Skin of body (tissue), 2 donors: ENCODE measurements around the gene ULK1. TPM values are rescaled to one million over a fixed set of nuclear protein-coding genes. Genes with fewer than 3 reads are reported as not detected.
"Not testable (repeated sequence)": the region's sequence is repeated elsewhere in the genome, so short reads cannot be mapped to it uniquely, and the experiment has no call there.

Experiments
- DNase-seq: peaks from one replicate; lab custom pipeline; 2025; lab: John Stamatoyannopoulos, UW
- total RNA-seq: library from RNA; depleted of rRNA; stranded (reverse); fragments of >200 nt; gene quantifications from one replicate; pipeline ENCODE4 v1.2.3, GENCODE V29; 2014

Gene ULK1
- total RNA-seq, 1 donor from 2014 or later, result 12.3 TPM

DNA sequence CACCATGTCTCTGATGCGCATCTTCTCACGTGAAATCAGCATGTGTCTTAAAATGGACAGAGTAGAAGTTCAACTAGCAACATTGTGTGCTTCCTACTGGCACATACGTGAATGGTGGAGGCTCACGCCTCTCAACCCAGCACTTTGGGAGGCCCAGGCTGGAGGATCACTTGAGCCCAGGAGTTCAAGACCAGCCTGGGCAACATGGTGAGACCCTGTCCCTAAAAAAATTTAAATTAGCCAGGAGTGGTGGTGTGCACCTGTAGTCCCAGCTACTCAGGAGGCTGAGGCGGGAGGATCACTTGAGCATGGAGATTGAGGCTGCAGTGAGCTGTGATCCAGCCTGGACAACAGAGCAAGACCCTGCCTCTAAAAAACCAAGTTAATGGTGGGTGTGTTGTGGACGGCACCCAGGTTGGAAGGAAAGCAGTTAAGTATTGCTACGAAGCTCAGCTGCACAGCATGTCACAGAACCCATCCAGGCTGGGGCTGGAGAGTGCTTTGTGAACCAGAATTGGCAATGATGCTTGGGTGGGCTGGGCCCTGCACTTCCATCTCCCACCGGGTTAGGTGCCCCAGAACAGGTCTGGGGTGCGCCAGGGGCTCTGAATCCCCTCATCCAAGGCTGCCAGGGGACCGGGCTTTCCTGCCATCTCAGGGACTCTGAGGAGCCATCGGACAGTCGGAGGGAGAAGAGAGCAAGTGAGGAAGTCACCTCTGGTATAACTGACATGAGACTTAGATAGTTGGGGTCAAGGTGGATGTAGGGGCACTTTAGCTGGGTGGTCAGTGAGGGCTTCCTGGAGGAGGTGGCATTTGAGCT lies 33.0 kb upstream of the ULK1 start:
- no peak for DNase-seq

DNA sequence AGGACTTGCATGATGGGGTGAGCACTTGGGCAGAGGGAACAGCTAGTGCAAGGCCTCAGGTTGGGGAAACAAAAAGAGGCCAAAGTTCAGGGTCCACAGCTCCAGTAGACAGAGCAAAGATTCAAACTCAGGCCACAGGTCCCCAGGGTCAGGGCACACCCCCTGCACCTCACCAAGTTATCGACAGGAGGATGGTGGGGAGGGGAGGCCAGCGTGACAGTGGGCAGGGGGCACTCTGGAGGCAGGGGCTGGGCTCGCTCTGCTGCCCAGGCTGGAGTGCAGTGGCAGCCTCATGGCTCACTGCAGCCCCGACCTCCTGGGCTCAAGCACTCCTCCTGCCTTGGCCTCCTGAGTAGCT lies 32.4 kb upstream of the ULK1 start:
- DNase-seq, result no peak

DNA sequence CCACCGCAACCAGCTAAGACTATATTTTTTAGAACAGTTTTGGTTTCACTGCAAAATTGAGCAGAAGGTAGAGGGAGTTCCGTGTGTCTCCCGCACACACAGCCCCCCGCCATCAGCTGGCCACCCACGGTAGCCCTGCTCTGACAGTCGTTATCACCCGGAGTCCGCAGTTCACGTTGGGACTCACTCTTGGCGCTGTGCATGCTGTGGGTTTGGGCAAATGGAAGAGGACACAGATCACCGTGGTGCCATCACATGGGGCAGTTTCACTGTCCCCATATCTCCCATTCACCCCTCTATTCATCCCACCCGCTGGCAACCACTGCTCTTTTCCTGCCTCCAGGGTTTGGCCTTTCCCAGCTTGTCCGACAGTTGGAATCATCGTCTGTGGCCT lies 31.8 kb upstream of the ULK1 start:
- DNase-seq, result no peak

DNA sequence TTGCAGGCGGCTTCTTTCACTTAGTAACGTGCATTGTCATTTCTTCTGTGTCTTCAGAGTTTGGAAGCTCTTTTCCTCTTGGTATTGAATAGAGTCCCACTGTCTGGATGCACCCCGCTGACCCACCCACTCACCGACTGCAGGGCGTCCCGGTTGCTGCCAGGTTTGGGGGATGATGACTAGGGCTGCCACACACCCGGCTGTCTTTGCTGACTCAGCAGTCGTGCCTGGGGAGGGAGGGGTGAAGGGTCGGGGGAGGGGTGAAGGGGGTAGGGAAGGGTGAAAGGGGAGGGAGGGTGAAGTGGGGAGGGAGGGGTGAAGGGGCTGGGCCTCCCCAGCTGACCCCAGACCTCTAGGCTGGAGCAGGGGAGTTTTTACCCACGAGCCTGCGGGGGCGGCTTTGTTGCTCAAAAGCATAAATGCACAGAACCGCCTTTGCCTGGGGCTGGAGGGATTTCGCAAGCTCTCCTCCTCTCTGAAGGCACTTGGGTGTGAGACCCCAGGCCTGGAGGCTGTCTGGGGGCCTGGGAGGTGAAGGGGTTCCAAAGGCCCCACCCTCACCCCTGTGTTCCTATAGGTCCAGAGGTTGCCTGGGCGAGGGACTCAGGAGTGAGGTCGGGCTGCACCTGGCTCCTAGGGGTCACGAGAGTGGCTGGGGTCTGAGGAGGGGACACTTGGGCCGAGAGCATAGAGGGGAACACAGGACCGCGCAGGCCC lies 31.3 kb upstream of the ULK1 start:
- DNase-seq, result no peak

DNA sequence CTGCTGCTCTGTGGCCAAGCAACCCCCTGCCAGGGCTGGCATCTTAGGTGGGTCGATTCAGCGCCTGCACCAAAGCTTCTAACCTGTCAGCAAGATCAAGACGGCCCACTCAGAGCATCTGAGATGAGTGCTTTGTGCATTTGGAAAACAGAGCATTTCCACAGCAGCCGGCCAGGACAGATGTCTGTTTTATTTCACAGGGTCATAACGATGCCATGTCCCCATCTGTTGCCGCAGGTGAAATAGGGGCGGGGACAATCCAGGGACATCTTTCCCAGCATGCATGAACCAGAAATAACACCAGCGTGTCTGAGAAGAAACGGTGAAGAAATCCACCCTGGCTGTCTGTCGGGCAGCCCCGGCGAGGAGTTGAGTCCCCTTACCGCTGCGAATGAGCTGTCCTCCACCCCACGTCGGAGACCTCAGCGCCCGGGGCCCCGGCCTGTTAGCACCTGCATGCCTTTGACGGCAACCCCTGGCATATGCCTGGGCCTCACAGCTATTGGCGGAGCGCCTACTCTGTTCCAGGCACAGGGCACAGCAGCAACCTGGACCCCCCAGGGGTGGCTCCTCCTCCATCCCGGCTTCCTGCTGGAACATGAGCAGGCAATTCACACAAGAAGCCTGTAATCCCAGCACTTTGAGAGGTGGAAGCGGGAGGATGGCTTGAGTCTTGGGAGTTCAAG lies 30.6 kb upstream of the ULK1 start:
- DNase-seq, result no peak

DNA sequence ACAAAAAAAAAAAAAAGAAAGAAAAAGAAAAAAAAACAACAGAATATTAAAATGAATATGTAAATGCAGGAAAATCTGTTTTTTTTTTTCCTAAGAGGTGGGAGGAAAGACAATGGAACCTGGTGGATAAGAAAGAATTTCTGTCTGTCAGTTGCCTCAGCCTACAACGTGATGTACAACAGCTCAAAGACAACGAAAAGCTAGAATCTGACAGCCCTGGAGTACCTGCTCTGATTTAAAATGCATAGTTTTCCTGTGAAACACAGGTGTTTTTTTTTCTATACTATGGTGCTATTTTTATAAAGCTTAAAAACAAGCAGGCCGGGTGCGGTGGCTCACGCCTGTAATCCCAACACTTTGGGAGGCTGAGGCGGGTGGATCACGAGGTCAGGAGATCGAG lies 30.0 kb upstream of the ULK1 start:
- DNase-seq, result no peak

DNA sequence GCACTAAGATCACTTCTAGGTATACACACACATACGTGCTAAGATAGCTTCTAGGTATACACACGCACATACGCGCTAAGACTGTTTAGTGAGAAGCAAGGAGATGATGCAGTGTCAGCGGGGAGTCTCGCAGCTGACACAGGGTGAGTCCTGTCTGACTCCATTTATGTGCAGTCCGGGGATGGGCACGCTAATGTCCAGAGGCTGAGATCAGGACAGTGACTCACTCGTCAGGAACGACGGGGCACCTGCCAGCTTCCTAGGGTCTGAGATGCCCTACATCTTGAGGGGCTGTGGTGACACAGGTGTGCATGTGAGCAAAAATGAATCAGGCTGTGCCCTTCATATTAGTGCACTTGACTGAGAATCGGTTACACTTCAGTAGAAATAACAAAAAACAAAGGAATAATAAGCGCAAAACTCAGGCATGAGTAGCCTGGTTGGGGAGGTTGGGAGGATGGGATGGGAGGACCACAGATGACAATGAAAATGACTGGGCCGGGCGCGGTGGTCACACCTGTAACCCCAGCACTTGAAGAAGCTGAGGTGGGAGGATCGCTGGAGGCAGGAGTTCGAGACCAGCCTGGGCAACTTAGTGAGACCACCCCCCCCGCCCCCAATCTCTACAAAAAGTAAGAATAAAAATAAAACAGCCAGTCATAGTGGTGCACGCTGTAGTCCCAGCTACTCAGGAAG lies 29.1 kb upstream of the ULK1 start:
- DNase-seq, result no peak

DNA sequence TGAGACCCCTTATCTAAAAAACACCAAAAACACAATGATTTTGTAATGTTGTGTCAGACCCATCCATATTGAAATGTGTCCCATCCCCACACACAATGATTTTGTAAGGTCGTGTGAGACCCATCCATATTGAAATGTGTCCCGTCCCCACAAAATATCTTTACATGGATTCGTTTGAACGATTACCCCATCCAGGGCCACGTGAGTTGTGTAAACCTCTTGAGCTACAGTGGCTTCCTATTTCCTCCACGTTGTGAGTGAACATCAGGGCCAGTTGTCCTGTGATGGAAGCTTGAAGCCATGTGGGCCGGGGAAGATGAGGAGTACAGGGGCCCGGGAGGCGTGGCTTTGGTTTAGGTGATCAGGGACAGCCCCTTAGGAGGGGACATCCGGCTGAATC lies 27.0 kb upstream of the ULK1 start:
- DNase-seq, result no peak

DNA sequence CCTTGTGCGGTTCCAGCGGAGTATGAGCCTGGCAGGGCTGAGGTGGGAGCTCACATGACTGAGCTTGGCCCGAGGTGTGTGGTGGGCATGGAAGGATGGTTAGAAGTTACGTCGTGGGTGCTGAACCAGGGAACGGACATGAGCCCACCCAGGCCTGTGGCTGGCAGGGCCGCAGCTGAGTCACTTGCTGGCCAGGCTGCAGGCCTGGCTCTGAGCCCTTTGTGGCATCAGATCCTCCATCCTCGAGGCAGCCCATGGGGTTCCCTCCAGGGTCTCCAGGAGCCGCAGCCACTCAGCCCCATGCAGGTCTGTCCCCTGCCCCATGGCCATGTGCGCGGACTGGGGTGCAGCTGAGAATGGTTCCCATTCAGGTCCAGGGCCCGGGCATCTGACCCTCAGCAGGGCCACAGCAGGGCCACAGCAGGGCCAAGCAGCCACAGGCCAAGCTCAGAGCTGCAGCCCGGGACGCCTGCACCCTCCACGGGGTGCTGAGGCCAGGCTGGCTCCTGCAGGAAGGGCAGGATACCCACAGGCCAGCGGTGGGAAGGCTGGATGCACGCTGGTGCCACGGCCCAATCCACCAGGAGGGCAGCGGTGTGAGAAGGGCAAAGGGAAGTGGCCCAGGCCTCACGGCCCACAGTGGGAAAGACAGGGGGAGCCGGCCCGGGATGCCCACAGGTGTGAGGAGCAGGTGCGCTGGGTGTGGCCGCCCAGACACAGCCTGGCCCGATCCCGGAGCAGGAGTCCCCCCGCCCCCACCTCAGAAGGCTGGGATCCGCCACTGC lies 26.3 kb upstream of the ULK1 start:
- DNase-seq, result no peak

DNA sequence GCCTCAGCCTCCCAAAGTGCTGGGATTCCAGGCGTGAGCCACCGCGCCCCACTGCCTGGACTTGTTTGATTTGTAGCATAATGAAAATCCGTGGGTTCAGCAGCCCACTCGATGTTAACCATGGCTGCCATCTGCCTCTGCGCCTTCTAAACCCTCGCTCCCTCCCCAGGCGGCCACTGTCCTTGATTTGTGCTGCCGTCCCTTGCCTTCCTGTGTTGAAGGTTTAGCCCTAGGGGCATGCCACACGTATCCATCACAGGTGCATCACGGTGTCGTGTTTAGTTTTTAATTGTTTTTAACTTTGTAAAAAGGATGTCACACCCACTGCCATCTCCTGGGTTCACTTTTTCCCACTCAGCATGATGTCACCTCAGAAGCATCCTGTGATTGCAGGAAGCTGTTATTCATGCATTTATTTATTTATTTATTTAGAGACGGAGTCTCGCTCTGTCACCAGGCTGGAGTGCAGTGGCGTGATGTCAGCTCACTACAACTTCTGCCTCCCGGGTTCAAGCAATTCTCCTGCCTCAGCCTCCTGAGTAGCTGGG lies 24.5 kb upstream of the ULK1 start:
- DNase-seq, result no peak

DNA sequence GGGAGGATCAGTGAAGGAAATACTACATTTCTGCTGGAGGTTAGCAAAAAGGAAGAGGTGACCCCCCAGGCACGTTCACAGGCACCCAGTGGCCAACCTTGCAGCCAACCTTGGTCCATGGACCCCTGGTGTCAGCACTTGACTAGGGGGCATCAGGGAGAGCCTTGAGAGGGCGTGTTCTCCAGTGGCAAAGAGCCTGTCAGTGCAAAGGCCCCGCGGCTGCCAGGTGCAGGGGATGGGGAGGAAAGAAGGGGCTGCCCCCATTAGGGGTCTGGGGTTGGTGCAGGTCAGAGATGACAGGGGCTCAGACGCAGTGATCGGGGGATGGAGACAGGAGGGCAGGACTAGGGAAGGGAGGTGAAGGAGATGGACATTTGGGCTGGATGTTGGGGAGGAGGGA lies 22.7 kb upstream of the ULK1 start:
- no peak for DNase-seq

DNA sequence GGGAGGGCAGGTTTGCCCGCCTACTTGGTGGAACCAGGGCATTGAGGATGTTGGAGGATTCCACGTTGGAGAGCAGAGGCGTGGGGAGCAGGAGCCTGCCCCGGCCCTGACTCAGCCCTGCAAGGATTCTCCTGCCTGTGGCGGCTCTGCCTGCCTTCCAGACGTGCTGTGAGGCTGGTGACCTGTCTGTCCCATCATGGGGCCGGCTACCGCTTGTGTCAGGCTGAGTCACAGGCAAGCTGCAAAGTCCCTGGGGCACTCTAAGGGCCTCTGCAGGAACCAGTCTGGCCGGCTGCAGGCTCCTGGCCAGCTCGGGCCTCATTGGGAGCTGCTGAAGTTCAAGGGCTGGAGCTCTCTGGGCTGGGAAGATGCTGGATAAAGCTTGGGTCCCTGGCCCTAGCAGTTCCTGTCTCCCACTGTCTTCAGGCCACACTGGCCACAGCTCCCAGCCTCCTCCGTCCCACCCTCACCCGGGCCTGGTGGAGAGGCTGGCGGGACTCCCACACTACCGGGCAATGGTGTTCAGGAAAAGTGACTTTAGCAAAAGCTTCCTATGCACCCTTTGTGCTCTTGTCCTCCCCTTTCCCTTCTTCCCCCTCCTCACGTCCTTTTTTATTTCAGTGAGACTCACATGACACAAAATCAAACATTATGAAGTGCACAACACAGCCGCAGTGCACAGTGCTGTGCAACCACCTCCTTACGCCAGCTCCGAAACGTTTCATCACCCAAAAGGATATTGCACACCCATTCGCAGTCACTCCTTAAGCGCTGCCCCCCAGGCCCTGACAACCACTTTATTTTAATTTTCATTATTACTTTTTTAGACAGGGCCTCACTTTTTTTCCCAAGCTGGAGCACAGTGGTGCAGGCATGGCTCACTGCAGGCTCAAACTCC lies 22.0 kb upstream of the ULK1 start:
- DNase-seq, result no peak

DNA sequence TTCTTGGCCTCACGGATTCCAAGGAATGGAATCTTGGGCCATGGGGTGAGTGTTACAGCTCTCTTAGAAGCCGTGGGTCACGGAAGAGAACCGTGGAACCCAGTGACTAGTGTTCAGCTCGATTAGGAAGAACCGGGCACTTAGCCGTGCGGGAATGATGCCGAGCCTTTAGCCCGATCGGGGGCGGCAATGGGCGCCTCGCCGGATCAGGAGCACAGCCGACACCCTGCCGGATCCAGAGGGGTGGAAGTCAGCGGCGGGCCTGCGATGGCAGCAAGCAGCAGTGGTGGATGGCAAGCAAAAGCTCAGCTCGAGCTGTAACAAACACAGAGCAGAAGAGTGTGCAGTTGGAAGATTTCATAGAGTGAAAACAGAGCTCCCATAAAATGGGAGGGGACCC lies 21.1 kb upstream of the ULK1 start:
- no peak for DNase-seq

DNA sequence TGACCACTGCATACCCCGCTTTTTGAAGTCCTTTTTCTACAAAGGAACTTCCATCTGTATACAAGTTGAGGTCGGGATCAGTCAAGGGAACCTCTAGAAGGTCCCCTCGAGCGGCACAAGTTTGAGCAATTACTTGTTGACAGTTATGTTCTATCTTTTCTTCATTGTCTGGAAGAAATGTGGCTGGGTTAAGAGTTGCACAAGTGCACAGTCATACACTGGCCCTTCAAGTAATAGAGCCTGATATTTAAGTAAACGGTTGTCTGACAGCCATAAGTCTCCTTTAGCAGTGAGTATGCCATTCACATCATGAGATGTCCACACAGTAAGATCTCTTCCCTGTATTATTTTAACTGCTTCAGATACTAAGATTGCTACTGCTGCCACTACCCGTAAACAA lies 19.4 kb upstream of the ULK1 start:
- DNase-seq, result not testable (repeated sequence)

DNA sequence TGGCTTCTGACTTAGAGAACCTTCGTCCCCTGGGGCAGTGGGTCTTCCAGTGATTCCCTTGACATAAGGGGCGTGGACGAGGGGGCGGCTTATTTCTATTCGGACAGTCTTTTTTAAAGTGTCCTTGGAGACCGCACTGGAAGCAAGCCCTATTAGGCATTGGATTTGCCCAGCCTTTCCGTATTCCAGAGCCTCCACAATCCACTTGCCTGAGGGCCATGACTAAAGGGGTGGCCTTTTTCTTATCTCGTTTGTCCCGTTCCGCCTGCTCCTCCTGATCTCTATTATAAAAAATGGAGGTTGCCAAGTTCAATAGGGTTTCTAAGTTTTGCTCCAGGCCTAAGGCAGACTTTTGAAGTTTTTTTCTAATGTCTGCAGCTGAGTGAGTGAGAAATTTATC lies 17.2 kb upstream of the ULK1 start:
- not testable (repeated sequence) for DNase-seq

DNA sequence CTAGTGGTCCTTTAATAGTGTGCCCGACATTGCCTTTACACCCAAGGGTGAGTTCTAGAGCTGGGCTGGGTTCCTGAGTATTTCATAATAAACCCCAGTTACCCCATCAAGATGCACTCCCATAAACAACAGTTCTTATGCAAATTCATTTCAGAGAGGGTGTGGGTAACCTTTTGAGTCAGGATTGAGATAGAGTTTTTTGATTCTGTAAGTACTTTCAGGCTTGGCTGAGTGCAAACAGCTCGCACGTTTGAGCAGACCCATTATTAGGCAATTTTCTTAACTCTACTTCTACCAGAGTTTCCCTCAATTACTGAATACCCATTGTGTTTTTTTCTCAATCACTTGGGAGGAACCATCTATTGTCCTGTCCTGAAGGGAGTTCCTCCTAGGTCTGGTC lies 16.0 kb upstream of the ULK1 start:
- DNase-seq, result not testable (repeated sequence)

DNA sequence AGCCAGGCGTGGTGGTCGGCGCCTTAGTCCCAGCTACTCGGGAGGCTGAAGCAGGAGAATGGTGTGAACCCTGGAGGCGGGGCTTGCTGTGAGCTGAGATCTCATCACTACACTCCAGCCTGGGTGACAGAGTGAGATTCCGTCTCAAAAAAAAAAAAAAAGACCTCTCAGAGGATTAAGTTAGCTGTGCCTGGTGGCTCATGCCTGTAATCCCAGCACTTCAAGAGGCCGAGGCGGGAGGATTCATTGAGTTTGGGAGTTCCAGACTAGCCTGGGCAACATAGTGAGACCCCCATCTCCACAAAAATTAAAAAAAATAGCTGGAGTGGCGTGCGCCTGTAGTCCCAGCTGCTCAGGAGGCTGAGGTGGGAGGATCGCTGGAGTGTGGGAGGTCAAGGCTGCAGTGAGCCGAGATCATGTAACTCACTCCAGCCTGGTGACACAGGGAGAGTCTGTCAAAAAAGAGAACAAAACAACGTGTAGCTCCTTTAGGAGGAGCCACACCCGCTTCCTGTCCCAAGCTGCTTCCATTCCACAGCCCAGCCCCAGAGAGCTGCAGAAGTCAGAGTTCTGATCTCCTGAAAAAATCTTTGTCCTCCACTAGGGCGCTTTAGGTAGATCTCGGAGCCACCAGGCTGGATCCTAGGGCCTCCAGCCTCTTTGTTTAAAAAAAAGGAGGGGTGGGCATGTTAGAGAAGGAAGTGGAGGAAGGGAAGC lies 11.5 kb upstream of the ULK1 start:
- DNase-seq, result no peak

DNA sequence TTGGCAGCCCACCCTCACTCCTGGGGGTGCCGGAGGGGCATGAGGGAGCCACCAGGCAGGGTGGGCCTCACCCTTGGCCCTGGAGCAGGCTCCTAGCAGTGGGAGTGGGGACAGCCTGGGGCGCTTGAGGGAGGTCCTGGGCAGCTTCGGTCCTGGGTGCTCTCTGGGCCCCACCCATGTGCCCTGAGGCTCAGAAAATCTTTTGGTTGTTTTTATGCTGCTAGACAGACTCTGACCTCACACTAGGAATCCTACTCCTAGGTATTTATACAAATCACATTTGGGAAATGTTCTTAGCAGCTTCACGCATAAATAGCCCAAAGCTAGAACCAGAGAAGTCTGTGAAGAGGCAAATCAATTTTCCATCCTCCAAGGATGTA lies 10.9 kb upstream of the ULK1 start:
- DNase-seq, result no peak

DNA sequence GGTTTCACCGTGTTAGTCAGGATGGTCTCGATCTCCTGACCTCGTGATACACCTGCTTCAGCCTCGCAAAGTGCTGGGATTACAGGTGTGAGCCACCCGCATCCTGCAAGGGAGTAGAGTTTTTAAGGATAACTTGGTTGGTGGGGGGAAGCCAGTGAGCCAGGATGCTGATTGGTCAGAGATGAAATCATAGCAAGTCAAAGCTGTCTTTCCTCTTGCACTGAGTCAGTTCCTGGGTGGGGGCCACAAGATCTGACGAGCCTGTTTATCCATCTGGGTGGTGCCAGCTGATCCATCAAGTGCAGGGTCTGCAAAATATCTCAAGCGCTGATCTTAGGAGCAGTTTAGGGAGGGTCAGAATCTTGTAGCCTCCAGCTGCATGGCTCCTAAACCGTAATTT lies 9.3 kb upstream of the ULK1 start:
- not testable (repeated sequence) for DNase-seq
